ENCODE data around the gene THSD4.
A peak's percentile ranks its signal among the peaks of the same experiment; 100 is the strongest.

Gene THSD4

DNA sequence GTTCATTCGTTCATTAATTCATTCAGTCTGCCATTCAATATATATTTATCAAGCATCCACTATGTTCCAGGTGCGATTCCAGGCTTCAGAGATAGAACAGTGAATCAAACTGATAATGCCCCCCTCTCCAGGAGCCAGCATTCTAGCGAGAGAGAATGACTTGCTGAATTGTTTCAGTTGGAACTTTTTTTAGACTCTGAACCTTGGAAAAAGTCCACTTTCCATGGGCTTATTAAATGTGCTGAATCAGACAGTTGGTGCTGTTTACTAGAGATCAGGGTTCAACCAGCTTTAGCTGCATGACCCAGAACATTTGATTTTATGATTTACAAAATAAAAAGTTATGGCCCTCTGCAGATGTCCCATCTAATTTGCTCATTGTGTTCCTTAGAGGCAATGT is 213.2 kb downstream of the THSD4 start:
- no peak overlapping the region for H3K4me3 ChIP-seq (ENCODE audit: low read depth in 1 of 2, low read length in 2 of 2)
- H3K4me1 ChIP-seq (ENCODE audit: control insufficient read depth in 1 of 2, insufficient read depth in 2 of 2, low read length in 2 of 2), result peaks cover 30 to 38% of the 10 kb centered on the region in 2 donors
- no peak overlapping the region for H3K9ac ChIP-seq (ENCODE audit: low read depth in 1 of 2, low read length in 2 of 2)
- H3K27me3 ChIP-seq (ENCODE audit: control insufficient read depth in 1 of 2, insufficient read depth in 2 of 2, low read length in 2 of 2), result no peaks in the 10 kb centered on the region
- no peaks in the 10 kb centered on the region for H3K9me3 ChIP-seq (ENCODE audit: control insufficient read depth in 1 of 2, low read length in 2 of 2)
- no peaks in the 10 kb centered on the region for H3K36me3 ChIP-seq (ENCODE audit: control insufficient read depth in 1 of 2, insufficient read depth in 2 of 2, low read length in 2 of 2)
- H3K27ac ChIP-seq (ENCODE audit: low read depth, low read length), result peak overlapping the region; percentile 55

DNA sequence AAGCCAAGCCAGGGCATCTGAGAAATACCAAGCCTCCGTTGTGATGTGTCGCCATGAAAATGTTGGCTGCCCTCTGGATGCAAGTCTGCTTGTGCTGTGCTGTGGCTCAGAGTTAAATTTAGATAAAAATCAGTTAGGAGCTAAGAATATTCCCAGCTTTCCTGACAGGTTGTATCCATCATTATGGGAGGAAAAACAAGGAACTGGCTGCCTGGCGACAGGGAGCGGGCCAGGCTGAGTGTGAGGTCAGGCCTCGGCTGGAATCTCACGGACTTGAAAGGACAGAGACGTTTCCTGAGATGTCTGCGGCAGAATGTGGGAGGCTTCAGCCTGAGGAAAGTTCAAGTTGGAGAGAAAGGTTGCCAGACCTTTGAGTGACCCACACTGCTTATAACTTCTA is 213.8 kb downstream of the THSD4 start:
- no peak overlapping the region for H3K4me3 ChIP-seq (ENCODE audit: low read depth in 1 of 2, low read length in 2 of 2)
- no peaks in the 10 kb centered on the region for H3K36me3 ChIP-seq (ENCODE audit: control insufficient read depth in 1 of 2, insufficient read depth in 2 of 2, low read length in 2 of 2)
- H3K4me1 ChIP-seq (ENCODE audit: control insufficient read depth in 1 of 2, insufficient read depth in 2 of 2, low read length in 2 of 2), result peaks cover 30 to 38% of the 10 kb centered on the region in 2 donors
- no peaks in the 10 kb centered on the region for H3K9me3 ChIP-seq (ENCODE audit: control insufficient read depth in 1 of 2, low read length in 2 of 2)
- H3K27me3 ChIP-seq (ENCODE audit: control insufficient read depth in 1 of 2, insufficient read depth in 2 of 2, low read length in 2 of 2), result no peaks in the 10 kb centered on the region
- H3K27ac ChIP-seq (ENCODE audit: low read depth, low read length), result peak overlapping the region; percentile 55
- H3K9ac ChIP-seq (ENCODE audit: low read depth in 1 of 2, low read length in 2 of 2), result no peak overlapping the region

DNA sequence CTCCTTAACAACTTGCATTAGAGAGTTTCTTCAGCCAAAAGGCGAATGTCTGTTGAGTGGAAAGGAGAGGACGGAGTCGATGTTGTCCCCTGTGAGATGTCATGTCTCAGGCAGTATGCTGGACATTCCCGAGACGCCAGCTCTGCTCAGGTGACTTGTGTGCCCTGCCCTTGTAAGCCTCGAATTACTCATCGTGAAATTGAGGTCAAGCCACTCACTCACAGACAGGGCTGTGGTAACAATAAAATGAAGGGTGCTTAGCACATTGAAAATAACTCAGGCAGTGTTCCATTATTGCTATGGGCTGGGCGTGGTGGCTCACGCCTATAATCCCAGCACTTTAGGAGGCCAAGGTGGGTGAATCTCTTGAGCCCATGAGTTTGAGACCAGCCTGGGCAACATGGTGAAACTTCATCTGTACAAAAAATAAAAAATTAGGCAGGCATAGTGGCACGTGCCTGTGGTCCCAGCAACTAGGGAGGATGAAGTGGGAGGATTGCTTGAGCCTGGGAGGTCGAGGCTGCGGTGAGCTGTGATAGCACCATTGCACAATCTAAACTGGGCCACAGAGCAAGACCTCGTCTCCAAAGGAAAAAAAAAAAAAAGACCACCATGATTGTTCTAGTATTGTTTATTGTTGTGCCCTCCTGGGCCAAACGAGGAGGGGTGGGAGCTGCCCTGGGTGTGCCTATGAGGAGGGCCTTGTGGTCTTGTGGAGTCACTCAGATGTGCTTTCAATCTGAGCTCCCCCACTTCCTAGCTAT is 214.4 kb downstream of the THSD4 start:
- Histone ChIP-seq H3K9me3 (ENCODE audit: control insufficient read depth in 1 of 2, low read length in 2 of 2) (no peaks in the 10 kb centered on the region), H3K36me3 (ENCODE audit: control insufficient read depth in 1 of 2, insufficient read depth in 2 of 2, low read length in 2 of 2) (no peaks in the 10 kb centered on the region), H3K9ac (ENCODE audit: low read depth in 1 of 2, low read length in 2 of 2) (no peak overlapping the region), H3K4me1 (ENCODE audit: control insufficient read depth in 1 of 2, insufficient read depth in 2 of 2, low read length in 2 of 2) (peaks cover 30 to 38% of the 10 kb centered on the region in 2 donors), H3K27me3 (ENCODE audit: control insufficient read depth in 1 of 2, insufficient read depth in 2 of 2, low read length in 2 of 2) (no peaks in the 10 kb centered on the region), H3K27ac (ENCODE audit: low read depth, low read length) (peak overlapping the region; percentile 64), H3K4me3 (ENCODE audit: low read depth in 1 of 2, low read length in 2 of 2) (no peak overlapping the region)

DNA sequence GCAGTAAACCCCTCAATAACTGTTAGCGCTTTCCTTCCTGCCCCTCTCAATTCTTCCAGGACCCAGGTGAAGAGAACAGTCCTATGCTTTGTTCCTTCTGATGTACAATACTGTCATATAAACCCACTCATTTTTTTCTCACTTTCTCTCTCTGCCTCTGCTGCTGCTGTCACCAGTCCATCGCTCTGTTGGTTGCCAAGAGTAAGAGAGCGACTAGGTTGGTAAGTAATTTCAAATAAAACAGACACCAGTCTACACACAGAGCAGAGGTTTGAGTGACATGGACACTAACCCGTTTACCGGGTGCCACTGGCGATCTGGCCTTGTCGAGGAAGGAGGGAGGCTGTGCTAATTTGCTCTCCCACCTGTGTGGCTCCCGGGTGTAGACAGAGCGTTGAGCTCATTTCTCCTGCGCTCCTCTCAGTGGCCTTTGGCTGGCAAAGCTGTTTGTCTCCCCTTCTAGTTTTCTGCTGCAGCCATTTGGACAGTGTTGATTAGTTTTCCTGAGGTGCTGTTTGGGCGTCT is 215.4 kb downstream of the THSD4 start:
- Histone ChIP-seq H3K4me1 (ENCODE audit: control insufficient read depth in 1 of 2, insufficient read depth in 2 of 2, low read length in 2 of 2) (peaks cover 30 to 34% of the 10 kb centered on the region in 2 donors), H3K27me3 (ENCODE audit: control insufficient read depth in 1 of 2, insufficient read depth in 2 of 2, low read length in 2 of 2) (no peaks in the 10 kb centered on the region), H3K9ac (ENCODE audit: low read depth in 1 of 2, low read length in 2 of 2) (no peak overlapping the region), H3K27ac (ENCODE audit: low read depth, low read length) (no peak overlapping the region), H3K9me3 (ENCODE audit: control insufficient read depth in 1 of 2, low read length in 2 of 2) (no peaks in the 10 kb centered on the region), H3K36me3 (ENCODE audit: control insufficient read depth in 1 of 2, insufficient read depth in 2 of 2, low read length in 2 of 2) (no peaks in the 10 kb centered on the region), H3K4me3 (ENCODE audit: low read depth in 1 of 2, low read length in 2 of 2) (no peak overlapping the region)

DNA sequence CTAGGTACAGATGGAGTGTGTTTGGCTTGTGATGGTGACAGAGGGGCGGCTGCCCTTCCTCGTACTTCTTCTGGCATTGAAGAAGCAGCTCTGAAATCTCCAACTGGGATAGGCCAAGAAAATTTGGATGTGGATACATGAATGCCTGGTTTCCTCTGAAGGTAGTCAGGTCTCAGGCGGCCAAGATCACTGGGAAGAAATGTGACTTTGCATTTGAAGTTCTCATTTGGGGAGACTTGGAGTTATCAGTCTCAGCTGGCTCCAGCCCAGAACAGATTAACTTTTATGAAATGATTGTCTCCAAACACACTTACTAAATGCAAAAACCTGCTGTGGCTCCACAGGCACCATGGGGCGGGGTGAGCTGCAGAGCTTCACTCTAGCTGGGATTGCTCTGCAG is 215.9 kb downstream of the THSD4 start:
- peaks cover 30 to 33% of the 10 kb centered on the region in 2 donors for H3K4me1 ChIP-seq (ENCODE audit: control insufficient read depth in 1 of 2, insufficient read depth in 2 of 2, low read length in 2 of 2)
- H3K9me3 ChIP-seq (ENCODE audit: control insufficient read depth in 1 of 2, low read length in 2 of 2), result no peaks in the 10 kb centered on the region
- no peaks in the 10 kb centered on the region for H3K36me3 ChIP-seq (ENCODE audit: control insufficient read depth in 1 of 2, insufficient read depth in 2 of 2, low read length in 2 of 2)
- H3K4me3 ChIP-seq (ENCODE audit: low read depth in 1 of 2, low read length in 2 of 2), result no peak overlapping the region
- no peak overlapping the region for H3K9ac ChIP-seq (ENCODE audit: low read depth in 1 of 2, low read length in 2 of 2)
- H3K27me3 ChIP-seq (ENCODE audit: control insufficient read depth in 1 of 2, insufficient read depth in 2 of 2, low read length in 2 of 2), result no peaks in the 10 kb centered on the region
- no peak overlapping the region for H3K27ac ChIP-seq (ENCODE audit: low read depth, low read length)

DNA sequence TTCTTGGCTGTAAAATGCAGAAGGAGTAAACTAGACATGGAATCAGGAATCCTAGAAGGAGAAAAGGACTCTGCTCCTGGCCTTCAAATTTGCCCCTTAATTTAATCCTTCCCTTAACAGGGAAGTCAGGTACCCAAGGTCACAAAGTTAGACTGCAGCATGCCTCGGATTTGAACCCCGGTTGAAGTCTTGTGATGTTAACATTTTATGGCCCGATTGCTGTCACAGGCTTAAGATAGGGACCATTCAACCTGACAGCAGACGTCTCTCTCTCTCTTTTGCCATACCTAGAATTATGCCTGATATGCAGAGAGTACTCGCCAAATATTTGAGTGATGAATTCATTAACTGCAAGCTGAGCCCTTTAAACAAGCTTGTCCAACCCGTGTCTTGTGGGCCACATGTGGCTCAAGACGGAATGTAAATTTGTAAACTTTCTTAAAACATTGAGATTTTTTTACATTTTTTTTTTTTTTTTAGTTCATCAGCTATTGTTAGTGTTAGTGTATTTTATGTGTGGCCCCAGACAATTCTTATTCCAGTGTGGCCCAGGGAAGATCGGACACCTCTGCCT is 217.2 kb downstream of the THSD4 start:
- Histone ChIP-seq H3K27ac (ENCODE audit: low read depth, low read length) (no peak overlapping the region), H3K9ac (ENCODE audit: low read depth in 1 of 2, low read length in 2 of 2) (no peak overlapping the region), H3K36me3 (ENCODE audit: control insufficient read depth in 1 of 2, insufficient read depth in 2 of 2, low read length in 2 of 2) (no peaks in the 10 kb centered on the region), H3K4me3 (ENCODE audit: low read depth in 1 of 2, low read length in 2 of 2) (no peak overlapping the region), H3K27me3 (ENCODE audit: control insufficient read depth in 1 of 2, insufficient read depth in 2 of 2, low read length in 2 of 2) (no peaks in the 10 kb centered on the region), H3K4me1 (ENCODE audit: control insufficient read depth in 1 of 2, insufficient read depth in 2 of 2, low read length in 2 of 2) (peaks cover 33 to 38% of the 10 kb centered on the region in 2 donors), H3K9me3 (ENCODE audit: control insufficient read depth in 1 of 2, low read length in 2 of 2) (no peaks in the 10 kb centered on the region)

DNA sequence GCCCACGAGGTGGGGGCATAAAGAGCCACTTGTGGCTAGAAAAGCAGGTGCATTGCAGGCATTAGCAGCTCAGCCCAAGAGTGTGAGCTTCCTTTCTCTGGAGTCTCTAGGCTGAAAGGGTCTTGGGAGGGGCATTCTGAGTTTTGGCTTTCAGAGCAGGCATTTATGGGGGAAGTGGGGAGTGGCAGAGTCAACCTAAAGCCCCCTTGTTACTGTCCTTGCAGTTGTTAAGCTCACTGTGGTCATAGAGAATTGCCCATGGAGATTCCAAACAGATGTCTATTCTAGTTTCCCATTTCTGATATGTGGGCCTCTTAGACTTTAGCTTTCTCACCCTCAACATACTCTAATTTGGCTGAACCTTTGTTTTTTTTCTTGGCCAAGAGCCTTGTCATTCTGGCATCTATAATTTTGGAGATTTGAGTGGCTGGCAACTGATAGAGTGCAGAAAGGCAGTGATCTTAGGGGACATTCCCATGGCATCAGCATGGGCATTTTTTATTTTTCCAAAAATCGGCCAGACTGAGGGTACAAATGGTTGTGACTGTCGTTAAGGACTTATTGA is 217.9 kb downstream of the THSD4 start:
- no peaks in the 10 kb centered on the region for H3K27me3 ChIP-seq (ENCODE audit: control insufficient read depth in 1 of 2, insufficient read depth in 2 of 2, low read length in 2 of 2)
- H3K4me3 ChIP-seq (ENCODE audit: low read depth in 1 of 2, low read length in 2 of 2), result no peak overlapping the region
- H3K36me3 ChIP-seq (ENCODE audit: control insufficient read depth in 1 of 2, insufficient read depth in 2 of 2, low read length in 2 of 2), result no peaks in the 10 kb centered on the region
- H3K4me1 ChIP-seq (ENCODE audit: control insufficient read depth in 1 of 2, insufficient read depth in 2 of 2, low read length in 2 of 2), result peaks cover 28 to 31% of the 10 kb centered on the region in 2 donors
- no peak overlapping the region for H3K27ac ChIP-seq (ENCODE audit: low read depth, low read length)
- H3K9ac ChIP-seq (ENCODE audit: low read depth in 1 of 2, low read length in 2 of 2), result no peak overlapping the region
- H3K9me3 ChIP-seq (ENCODE audit: control insufficient read depth in 1 of 2, low read length in 2 of 2), result no peaks in the 10 kb centered on the region

DNA sequence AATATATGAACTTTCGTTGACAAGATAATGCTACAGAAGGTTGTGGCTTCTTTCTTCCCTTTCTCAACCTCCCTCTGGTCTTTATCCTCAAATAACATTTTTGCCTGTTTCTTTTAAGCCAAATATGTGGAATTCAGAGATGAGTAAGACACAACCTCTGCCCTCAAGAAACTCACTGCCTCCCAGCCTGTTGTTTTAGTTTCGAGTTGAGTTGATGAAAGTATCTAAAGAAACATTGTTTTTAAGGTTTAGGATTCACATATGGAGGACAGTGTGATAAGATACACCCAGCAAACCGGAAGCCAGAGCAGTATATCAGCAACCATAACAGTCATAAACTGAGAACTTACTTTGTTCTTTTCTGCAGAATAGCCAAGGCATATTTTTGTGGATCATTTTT is 218.6 kb downstream of the THSD4 start:
- H3K27me3 ChIP-seq (ENCODE audit: control insufficient read depth in 1 of 2, insufficient read depth in 2 of 2, low read length in 2 of 2), result no peaks in the 10 kb centered on the region
- no peaks in the 10 kb centered on the region for H3K9me3 ChIP-seq (ENCODE audit: control insufficient read depth in 1 of 2, low read length in 2 of 2)
- peaks cover 22 to 26% of the 10 kb centered on the region in 2 donors for H3K4me1 ChIP-seq (ENCODE audit: control insufficient read depth in 1 of 2, insufficient read depth in 2 of 2, low read length in 2 of 2)
- H3K27ac ChIP-seq (ENCODE audit: low read depth, low read length), result no peak overlapping the region
- no peak overlapping the region for H3K9ac ChIP-seq (ENCODE audit: low read depth in 1 of 2, low read length in 2 of 2)
- H3K4me3 ChIP-seq (ENCODE audit: low read depth in 1 of 2, low read length in 2 of 2), result no peak overlapping the region
- H3K36me3 ChIP-seq (ENCODE audit: control insufficient read depth in 1 of 2, insufficient read depth in 2 of 2, low read length in 2 of 2), result no peaks in the 10 kb centered on the region

DNA sequence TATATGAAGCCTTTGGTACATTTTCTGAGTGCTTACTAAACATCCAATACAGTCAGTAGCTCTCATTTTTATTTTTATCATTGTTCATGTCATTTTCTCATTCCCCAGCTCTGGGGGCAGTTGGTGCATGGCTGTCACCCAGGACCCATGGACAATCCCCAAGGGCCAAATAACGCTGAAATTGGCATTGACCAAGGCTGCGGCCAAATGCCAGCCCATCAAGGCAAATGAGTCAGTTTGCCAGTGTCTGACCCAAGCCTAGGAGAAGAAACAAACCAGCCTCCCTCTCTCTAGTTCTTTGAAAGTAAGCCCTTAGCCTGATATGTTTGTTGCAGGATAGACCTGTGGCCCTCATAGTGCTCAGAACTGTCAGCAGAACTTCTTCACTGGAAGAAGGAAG is 219.2 kb downstream of the THSD4 start:
- Histone ChIP-seq H3K36me3 (ENCODE audit: control insufficient read depth in 1 of 2, insufficient read depth in 2 of 2, low read length in 2 of 2) (no peaks in the 10 kb centered on the region), H3K9me3 (ENCODE audit: control insufficient read depth in 1 of 2, low read length in 2 of 2) (no peaks in the 10 kb centered on the region), H3K4me1 (ENCODE audit: control insufficient read depth in 1 of 2, insufficient read depth in 2 of 2, low read length in 2 of 2) (peaks cover 16 to 20% of the 10 kb centered on the region in 2 donors)

DNA sequence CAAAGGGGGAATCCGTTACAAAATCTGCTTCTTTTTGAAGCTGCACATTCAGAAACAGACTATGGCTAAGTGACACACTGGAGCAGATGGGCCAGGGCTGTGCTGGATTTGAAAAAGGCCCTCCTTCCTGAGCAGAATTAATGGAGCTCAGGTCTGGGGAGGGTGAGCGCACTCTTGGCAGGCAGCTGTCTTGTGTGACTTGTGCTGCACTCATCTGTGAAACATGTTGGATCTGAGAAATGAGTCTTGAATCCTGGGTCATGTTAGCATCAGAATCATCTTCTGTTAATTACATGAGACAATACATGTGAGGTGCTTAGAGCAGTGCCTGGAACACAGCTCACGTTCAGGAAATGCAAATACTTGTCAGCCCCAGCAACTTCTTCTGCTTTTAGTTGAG is 219.6 kb downstream of the THSD4 start:
- Histone ChIP-seq H3K27me3 (ENCODE audit: control insufficient read depth in 1 of 2, insufficient read depth in 2 of 2, low read length in 2 of 2) (no peaks in the 10 kb centered on the region), H3K9me3 (ENCODE audit: control insufficient read depth in 1 of 2, low read length in 2 of 2) (no peaks in the 10 kb centered on the region), H3K9ac (ENCODE audit: low read depth in 1 of 2, low read length in 2 of 2) (no peak overlapping the region), H3K4me1 (ENCODE audit: control insufficient read depth in 1 of 2, insufficient read depth in 2 of 2, low read length in 2 of 2) (peaks cover 15 to 16% of the 10 kb centered on the region in 2 donors), H3K27ac (ENCODE audit: low read depth, low read length) (no peak overlapping the region), H3K4me3 (ENCODE audit: low read depth in 1 of 2, low read length in 2 of 2) (no peak overlapping the region), H3K36me3 (ENCODE audit: control insufficient read depth in 1 of 2, insufficient read depth in 2 of 2, low read length in 2 of 2) (no peaks in the 10 kb centered on the region)

More for the DNA sequence above, 219.2 kb downstream of the THSD4 start:
- Histone ChIP-seq H3K27me3 (ENCODE audit: control insufficient read depth in 1 of 2, insufficient read depth in 2 of 2, low read length in 2 of 2) (no peaks in the 10 kb centered on the region), H3K4me3 (ENCODE audit: low read depth in 1 of 2, low read length in 2 of 2) (no peak overlapping the region), H3K27ac (ENCODE audit: low read depth, low read length) (no peak overlapping the region), H3K9ac (ENCODE audit: low read depth in 1 of 2, low read length in 2 of 2) (no peak overlapping the region)

Data from duodenal mucosa (tissue), 2 donors.